K562 (cell line): ENCODE results near the gene NEXN. TPM values are rescaled to one million over a fixed set of nuclear protein-coding genes. Genes with fewer than 3 reads are reported as not detected.

ENCODE experiments used
- ERF ChIP-seq: fragments of 450-650 bp; formaldehyde crosslinking; IDR thresholded peaks from 2 replicates; pipeline ENCODE4 v1.4.0; 2020; ENCODE audit warnings: mild to moderate bottlenecking, mixed read lengths
- KLF13 ChIP-seq: fragments of 450-650 bp; IDR thresholded peaks from 2 replicates; pipeline ENCODE4 v1.6.1; 2016; ENCODE audit warnings: missing genetic modification characterization, low read depth, mild to moderate bottlenecking, missing compliant biosample characterization, moderate library complexity, borderline replicate concordance
- MAFF ChIP-seq: IDR thresholded peaks from 2 replicates; pipeline ENCODE4 v1.6.1; 2012; ENCODE audit warnings: low read length, improper control_type of control experiment
- MCM3 ChIP-seq: fragments of 450-650 bp; IDR thresholded peaks from 2 replicates; pipeline ENCODE4 v1.6.1; 2016
- POLR3G ChIP-seq: IDR thresholded peaks from 2 replicates; pipeline ENCODE4 v1.6.1; 2011; ENCODE audit not compliant: insufficient read length, insufficient replicate concordance; ENCODE audit errors: extremely low read depth
- TAF7 ChIP-seq: fragments of 450-650 bp; IDR thresholded peaks from 2 replicates; pipeline ENCODE4 v1.6.1; 2016; ENCODE audit warnings: missing genetic modification characterization, missing compliant biosample characterization
- YBX1 ChIP-seq: fragments of 450-650 bp; IDR thresholded peaks from 2 replicates; pipeline ENCODE4 v1.7.1; 2016; ENCODE audit warnings: mild to moderate bottlenecking
- polyA plus RNA-seq, 8 experiments: library from polyadenylated mRNA; depleted of rRNA in 4 of 8; stranded (reverse) in 5 of 8; unstranded in 3 of 8; fragments of >200 nt; fragmentation: Nextera tagmentation in 2 of 8; fragmentation: Illumina TruSeq in 1 of 8; extraction: Ambion mirVana in 2 of 8; extraction: Trizol in 1 of 8; gene quantifications; 2 replicates each; pipeline versions ENCODE4 v1.2.1 to v1.2.3, GENCODE V29; 2011 to 2014; ENCODE audit warnings: inconsistent platforms in 1 of 8, missing spikeins in 1 of 8
- total RNA-seq, 7 experiments: library from RNA; depleted of rRNA in 6 of 7; stranded (reverse); fragments of >200 nt in 6 of 7; fragmentation: Illumina TruSeq in 2 of 7; extraction: Trizol in 2 of 7; gene quantifications; 2 replicates each; pipeline versions ENCODE4 v1.2.1 to v1.2.3, GENCODE V29; 2011 to 2021; ENCODE audit warnings: low replicate concordance in 1 of 7
- TF ChIP-seq, protein P1 (sequence below): fragments of 250-450 bp; sonication (Bioruptor Pico); IDR thresholded peaks from 2 replicates; pipeline ENCODE4 v1.4.0; 2020
- TF ChIP-seq, protein P2 (sequence below): fragments of 450-650 bp; conservative IDR thresholded peaks from 2 replicates; pipeline ENCODE4 v1.6.1; 2016; ENCODE audit warnings: missing genetic modification characterization, low read depth, mild to moderate bottlenecking, control low read depth, missing compliant biosample characterization
- TF ChIP-seq, protein P3 (sequence below): IDR thresholded peaks from 2 replicates; pipeline ENCODE4 v1.6.1; 2012; ENCODE audit warnings: low read depth, low read length, improper control_type of control experiment, borderline replicate concordance
- TF ChIP-seq, protein P4 (sequence below): fragments of 450-650 bp; formaldehyde crosslinking; IDR thresholded peaks from 2 replicates; pipeline ENCODE4 v1.4.0; 2022; ENCODE audit warnings: missing genetic modification characterization
- TF ChIP-seq, protein P5 (sequence below): fragments of 250-450 bp; sonication (Bioruptor Pico); IDR thresholded peaks from 2 replicates; pipeline ENCODE4 v1.8.0; 2022; ENCODE audit warnings: moderate library complexity, mild to moderate bottlenecking, inconsistent platforms
- TF ChIP-seq, protein P6 (sequence below): fragments of 450-650 bp; IDR thresholded peaks from 2 replicates; pipeline ENCODE4 v1.6.1; 2016
- TF ChIP-seq, protein P7 (sequence below): fragments of 250-450 bp; sonication (Bioruptor Pico); IDR thresholded peaks from 2 replicates; pipeline ENCODE4 v1.4.0; 2020; ENCODE audit warnings: mild to moderate bottlenecking
- TF ChIP-seq, protein P8 (sequence below): sonication (generic); formaldehyde crosslinking; IDR thresholded peaks from 2 replicates; pipeline ENCODE4 v1.8.0; 2022; ENCODE audit warnings: mild to moderate bottlenecking, missing genetic modification reagents

The NEXN gene
- total and polyA plus RNA-seq, 9 of the 15 experiments (the other 6 are each of a cell fraction or from before 2014, with no cell fraction given): 0.18 to 1.8 (median 0.76) TPM

DNA sequence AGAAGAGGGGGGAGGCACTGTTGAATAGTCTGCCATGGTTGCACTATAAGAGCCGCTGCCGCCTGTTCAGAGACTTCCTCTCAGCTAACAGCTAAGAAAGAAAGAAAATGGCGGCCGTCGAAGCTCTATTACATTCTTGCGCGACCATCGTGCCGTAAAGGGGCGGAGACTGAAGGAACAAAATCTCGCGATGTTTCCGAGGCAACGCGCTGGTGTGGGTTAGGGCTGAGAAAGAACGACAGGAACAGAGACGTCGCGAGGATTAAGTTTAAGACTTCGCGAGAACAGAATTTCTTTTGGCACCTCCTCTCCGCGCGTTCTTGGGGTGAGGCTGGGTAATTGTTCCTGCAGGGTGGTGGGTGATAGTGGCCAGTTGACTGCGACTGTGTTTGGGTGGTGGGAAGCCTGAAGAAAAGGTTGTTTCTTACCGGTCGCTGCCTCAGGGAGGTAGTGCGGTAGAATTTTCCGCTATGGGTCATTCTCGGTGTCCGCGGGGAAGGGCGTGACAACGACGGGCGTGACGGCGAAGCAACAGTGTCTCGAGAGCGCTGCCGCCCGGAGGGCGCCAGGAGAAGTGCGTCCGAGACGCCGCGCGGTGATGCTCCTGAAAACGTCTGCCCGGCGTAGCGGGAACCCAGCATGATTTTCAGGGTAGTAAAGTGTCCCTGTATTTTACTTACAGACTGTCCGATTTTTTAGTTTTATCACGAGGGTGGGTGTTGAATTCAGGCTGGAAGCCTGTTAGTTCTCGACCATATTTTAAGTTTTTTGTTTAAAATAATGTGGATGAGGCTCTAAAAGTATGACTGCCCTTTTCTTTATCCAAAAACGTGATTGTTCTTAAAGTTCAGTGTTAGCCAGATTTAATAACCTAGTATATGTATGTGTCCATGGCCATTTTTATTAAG lies 90.8 kb downstream of the NEXN start, which contains the start of gene FUBP1 (continued):
- TF ChIP-seq, protein P1, sequence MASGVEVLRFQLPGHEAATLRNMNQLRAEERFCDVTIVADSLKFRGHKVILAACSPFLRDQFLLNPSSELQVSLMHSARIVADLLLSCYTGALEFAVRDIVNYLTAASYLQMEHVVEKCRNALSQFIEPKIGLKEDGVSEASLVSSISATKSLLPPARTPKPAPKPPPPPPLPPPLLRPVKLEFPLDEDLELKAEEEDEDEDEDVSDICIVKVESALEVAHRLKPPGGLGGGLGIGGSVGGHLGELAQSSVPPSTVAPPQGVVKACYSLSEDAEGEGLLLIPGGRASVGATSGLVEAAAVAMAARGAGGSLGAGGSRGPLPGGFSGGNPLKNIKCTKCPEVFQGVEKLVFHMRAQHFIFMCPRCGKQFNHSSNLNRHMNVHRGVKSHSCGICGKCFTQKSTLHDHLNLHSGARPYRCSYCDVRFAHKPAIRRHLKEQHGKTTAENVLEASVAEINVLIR (CRISPR knock-in tag): no peak
- TF ChIP-seq, protein P2, sequence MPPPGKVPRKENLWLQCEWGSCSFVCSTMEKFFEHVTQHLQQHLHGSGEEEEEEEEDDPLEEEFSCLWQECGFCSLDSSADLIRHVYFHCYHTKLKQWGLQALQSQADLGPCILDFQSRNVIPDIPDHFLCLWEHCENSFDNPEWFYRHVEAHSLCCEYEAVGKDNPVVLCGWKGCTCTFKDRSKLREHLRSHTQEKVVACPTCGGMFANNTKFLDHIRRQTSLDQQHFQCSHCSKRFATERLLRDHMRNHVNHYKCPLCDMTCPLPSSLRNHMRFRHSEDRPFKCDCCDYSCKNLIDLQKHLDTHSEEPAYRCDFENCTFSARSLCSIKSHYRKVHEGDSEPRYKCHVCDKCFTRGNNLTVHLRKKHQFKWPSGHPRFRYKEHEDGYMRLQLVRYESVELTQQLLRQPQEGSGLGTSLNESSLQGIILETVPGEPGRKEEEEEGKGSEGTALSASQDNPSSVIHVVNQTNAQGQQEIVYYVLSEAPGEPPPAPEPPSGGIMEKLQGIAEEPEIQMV (tag): no peak
- TF ChIP-seq YBX1 (no peak), POLR3G (no peak), MCM3 (no peak), TAF7 (peak; percentile 76), ERF (CRISPR knock-in tag) (0 out of 2 replicates have a peak, but pooled peaks have one; percentile 49), MAFF (no peak; the same call in 1 of the 2 replicates), KLF13 (tag) (peak; percentile 52; the same call in 1 of the 2 replicates)
- TF ChIP-seq, protein P3, sequence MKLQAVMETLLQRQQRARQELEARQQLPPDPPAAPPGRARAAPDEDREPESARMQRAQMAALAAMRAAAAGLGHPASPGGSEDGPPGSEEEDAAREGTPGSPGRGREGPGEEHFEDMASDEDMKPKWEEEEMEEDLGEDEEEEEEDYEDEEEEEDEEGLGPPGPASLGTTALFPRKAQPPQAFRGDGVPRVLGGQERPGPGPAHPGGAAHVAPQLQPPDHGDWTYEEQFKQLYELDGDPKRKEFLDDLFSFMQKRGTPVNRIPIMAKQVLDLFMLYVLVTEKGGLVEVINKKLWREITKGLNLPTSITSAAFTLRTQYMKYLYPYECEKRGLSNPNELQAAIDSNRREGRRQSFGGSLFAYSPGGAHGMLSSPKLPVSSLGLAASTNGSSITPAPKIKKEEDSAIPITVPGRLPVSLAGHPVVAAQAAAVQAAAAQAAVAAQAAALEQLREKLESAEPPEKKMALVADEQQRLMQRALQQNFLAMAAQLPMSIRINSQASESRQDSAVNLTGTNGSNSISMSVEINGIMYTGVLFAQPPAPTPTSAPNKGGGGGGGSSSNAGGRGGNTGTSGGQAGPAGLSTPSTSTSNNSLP: no peak
- TF ChIP-seq, protein P4, sequence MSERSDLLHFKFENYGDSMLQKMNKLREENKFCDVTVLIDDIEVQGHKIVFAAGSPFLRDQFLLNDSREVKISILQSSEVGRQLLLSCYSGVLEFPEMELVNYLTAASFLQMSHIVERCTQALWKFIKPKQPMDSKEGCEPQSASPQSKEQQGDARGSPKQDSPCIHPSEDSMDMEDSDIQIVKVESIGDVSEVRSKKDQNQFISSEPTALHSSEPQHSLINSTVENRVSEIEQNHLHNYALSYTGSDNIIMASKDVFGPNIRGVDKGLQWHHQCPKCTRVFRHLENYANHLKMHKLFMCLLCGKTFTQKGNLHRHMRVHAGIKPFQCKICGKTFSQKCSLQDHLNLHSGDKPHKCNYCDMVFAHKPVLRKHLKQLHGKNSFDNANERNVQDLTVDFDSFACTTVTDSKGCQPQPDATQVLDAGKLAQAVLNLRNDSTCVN: 0 out of 2 replicates have a peak, but pooled peaks have one; percentile 55
- TF ChIP-seq, protein P5, sequence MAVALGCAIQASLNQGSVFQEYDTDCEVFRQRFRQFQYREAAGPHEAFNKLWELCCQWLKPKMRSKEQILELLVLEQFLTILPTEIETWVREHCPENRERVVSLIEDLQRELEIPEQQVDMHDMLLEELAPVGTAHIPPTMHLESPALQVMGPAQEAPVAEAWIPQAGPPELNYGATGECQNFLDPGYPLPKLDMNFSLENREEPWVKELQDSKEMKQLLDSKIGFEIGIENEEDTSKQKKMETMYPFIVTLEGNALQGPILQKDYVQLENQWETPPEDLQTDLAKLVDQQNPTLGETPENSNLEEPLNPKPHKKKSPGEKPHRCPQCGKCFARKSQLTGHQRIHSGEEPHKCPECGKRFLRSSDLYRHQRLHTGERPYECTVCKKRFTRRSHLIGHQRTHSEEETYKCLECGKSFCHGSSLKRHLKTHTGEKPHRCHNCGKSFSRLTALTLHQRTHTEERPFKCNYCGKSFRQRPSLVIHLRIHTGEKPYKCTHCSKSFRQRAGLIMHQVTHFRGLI (CRISPR knock-in tag): no peak
- TF ChIP-seq, protein P6, sequence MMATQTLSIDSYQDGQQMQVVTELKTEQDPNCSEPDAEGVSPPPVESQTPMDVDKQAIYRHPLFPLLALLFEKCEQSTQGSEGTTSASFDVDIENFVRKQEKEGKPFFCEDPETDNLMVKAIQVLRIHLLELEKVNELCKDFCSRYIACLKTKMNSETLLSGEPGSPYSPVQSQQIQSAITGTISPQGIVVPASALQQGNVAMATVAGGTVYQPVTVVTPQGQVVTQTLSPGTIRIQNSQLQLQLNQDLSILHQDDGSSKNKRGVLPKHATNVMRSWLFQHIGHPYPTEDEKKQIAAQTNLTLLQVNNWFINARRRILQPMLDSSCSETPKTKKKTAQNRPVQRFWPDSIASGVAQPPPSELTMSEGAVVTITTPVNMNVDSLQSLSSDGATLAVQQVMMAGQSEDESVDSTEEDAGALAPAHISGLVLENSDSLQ: peak; percentile 62
- TF ChIP-seq, protein P7, sequence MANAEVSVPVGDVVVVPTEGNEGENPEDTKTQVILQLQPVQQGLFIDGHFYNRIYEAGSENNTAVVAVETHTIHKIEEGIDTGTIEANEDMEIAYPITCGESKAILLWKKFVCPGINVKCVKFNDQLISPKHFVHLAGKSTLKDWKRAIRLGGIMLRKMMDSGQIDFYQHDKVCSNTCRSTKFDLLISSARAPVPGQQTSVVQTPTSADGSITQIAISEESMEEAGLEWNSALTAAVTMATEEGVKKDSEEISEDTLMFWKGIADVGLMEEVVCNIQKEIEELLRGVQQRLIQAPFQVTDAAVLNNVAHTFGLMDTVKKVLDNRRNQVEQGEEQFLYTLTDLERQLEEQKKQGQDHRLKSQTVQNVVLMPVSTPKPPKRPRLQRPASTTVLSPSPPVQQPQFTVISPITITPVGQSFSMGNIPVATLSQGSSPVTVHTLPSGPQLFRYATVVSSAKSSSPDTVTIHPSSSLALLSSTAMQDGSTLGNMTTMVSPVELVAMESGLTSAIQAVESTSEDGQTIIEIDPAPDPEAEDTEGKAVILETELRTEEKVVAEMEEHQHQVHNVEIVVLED (CRISPR knock-in tag): peak; percentile 56
- TF ChIP-seq, protein P8, sequence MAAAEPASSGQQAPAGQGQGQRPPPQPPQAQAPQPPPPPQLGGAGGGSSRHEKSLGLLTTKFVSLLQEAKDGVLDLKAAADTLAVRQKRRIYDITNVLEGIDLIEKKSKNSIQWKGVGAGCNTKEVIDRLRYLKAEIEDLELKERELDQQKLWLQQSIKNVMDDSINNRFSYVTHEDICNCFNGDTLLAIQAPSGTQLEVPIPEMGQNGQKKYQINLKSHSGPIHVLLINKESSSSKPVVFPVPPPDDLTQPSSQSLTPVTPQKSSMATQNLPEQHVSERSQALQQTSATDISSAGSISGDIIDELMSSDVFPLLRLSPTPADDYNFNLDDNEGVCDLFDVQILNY (CRISPR knock-in tag): no peak
